IMR-90 (cell line): Measurements from ENCODE around the gene S1PR2. TPM values are rescaled to one million over a fixed set of nuclear protein-coding genes. Genes with fewer than 3 reads are reported as not detected.

Source experiments
- ATAC-seq: fragments of 200-7000 bp; cut with Tn5 transposase; 2 replicates; pipeline ENCODE4 v1.9.1; 2020; ENCODE audit warnings: low read depth, mild to moderate bottlenecking, moderate library complexity
- BruUV-seq: library from RNA; stranded (reverse); fragments of 400-500 nt; replicated peaks from 2 replicates; lab custom pipeline; 2021; lab: Mats Ljungman, UMichigan
- CTCF ChIA-PET: fragments of 300-600 bp; formaldehyde crosslinking; extraction: SDS; loops from one replicate; lab custom pipeline; 2021; ENCODE audit warnings: antibody characterized with exemption; lab: Yijun Ruan, JAX
- POLR2A ChIA-PET: fragments of 300-600 bp; sonication (Branson Sonifier 250); formaldehyde crosslinking; loops from one replicate; lab custom pipeline; 2022; ENCODE audit warnings: antibody characterized with exemption; ENCODE audit not compliant: unreplicated experiment; lab: Charles Lee
- DNase-seq: peaks from one replicate; pipeline ENCODE4 v3.0.0; 2013
- H2AFZ ChIP-seq: replicated peaks from 2 replicates; pipeline ENCODE3; 2013; ENCODE audit warnings: low read length, mild to moderate bottlenecking; ENCODE audit not compliant: poor library complexity
- H2AK5ac ChIP-seq: 2 replicates; pipeline ENCODE4 v1.6.1; 2013; ENCODE audit warnings: low read depth, low read length, inconsistent platforms
- H2AK9ac ChIP-seq: replicated peaks from 2 replicates; pipeline ENCODE3; 2013; ENCODE audit warnings: mild to moderate bottlenecking, low read depth, low read length, moderate library complexity; ENCODE audit not compliant: poor library complexity
- H2BK120ac ChIP-seq: 2 replicates; pipeline ENCODE4 v1.6.1; 2013; ENCODE audit warnings: low read depth, low read length, inconsistent platforms
- H2BK15ac ChIP-seq: 3 replicates; pipeline ENCODE4 v1.6.1; 2013; ENCODE audit warnings: low read depth, low read length, inconsistent platforms
- H2BK20ac ChIP-seq: 2 replicates; pipeline ENCODE4 v1.6.1; 2013; ENCODE audit warnings: low read depth, mild to moderate bottlenecking, inconsistent platforms, low read length, moderate library complexity
- H2BK5ac ChIP-seq: 2 replicates; pipeline ENCODE4 v1.6.1; 2013; ENCODE audit warnings: mild to moderate bottlenecking, low read depth, low read length, inconsistent platforms; ENCODE audit not compliant: poor library complexity, severe bottlenecking
- H3K14ac ChIP-seq: replicated peaks from 2 replicates; pipeline ENCODE4 v1.6.1; 2013; ENCODE audit warnings: low read depth, low read length, inconsistent platforms
- H3K18ac ChIP-seq: 2 replicates; pipeline ENCODE4 v1.6.1; 2013; ENCODE audit warnings: low read depth, low read length, control low read depth
- H3K23ac ChIP-seq: 2 replicates; pipeline ENCODE4 v1.6.1; 2013; ENCODE audit warnings: low read depth, low read length, inconsistent platforms
- H3K27ac ChIP-seq: 2 replicates; pipeline ENCODE4 v1.5.1; 2013; ENCODE audit warnings: mild to moderate bottlenecking, control low read depth, low read length; ENCODE audit not compliant: insufficient read depth
- H3K27me3 ChIP-seq: 2 replicates; pipeline ENCODE4 v1.6.1; 2013; ENCODE audit warnings: low read length; ENCODE audit not compliant: control insufficient read depth, insufficient read depth
- H3K36me3 ChIP-seq: 2 replicates; pipeline ENCODE4 v1.6.1; 2013; ENCODE audit warnings: low read length, mixed read lengths; ENCODE audit not compliant: control insufficient read depth, insufficient read depth
- H3K4ac ChIP-seq: 2 replicates; pipeline ENCODE4 v1.6.1; 2013; ENCODE audit warnings: low read depth, low read length, inconsistent platforms
- H3K4me1 ChIP-seq: 2 replicates; pipeline ENCODE4 v1.6.1; 2013; ENCODE audit warnings: low read length, mixed read lengths; ENCODE audit not compliant: control insufficient read depth, insufficient read depth
- H3K4me2 ChIP-seq: 2 replicates; pipeline ENCODE4 v1.6.1; 2013; ENCODE audit warnings: low read depth, mild to moderate bottlenecking, control low read depth, low read length, moderate library complexity
- H3K4me3 ChIP-seq: 2 replicates; pipeline ENCODE4 v1.5.1; 2013; ENCODE audit warnings: low read depth, mild to moderate bottlenecking, control low read depth, low read length, moderate library complexity; ENCODE audit not compliant: insufficient read depth
- H3K56ac ChIP-seq: 2 replicates; pipeline ENCODE4 v1.6.1; 2013; ENCODE audit warnings: low read length, inconsistent platforms; ENCODE audit not compliant: insufficient read depth; ENCODE audit errors: extremely low read depth
- H3K79me1 ChIP-seq, 2 experiments: 2 replicates each; pipeline ENCODE4 v1.6.1; 2013; ENCODE audit warnings: low read length in 2 of 2, inconsistent platforms in 1 of 2, low read depth in 1 of 2
- H3K9ac ChIP-seq: 2 replicates; pipeline ENCODE4 v1.6.1; 2013; ENCODE audit warnings: low read depth, low read length, control low read depth
- H3K9me1 ChIP-seq: 2 replicates; pipeline ENCODE4 v1.6.1; 2013; ENCODE audit warnings: low read length, inconsistent platforms; ENCODE audit not compliant: insufficient read depth
- H3K9me3 ChIP-seq: 2 replicates; pipeline ENCODE4 v1.6.1; 2013; ENCODE audit warnings: low read length; ENCODE audit not compliant: control insufficient read depth, insufficient read depth
- H4K20me1 ChIP-seq: 2 replicates; pipeline ENCODE4 v1.6.1; 2013; ENCODE audit warnings: low read length, inconsistent platforms; ENCODE audit not compliant: insufficient read depth
- H4K5ac ChIP-seq: 2 replicates; pipeline ENCODE4 v1.6.1; 2013; ENCODE audit warnings: mild to moderate bottlenecking, low read depth, low read length, control low read depth
- H4K8ac ChIP-seq, 2 experiments: 2 replicates each; pipeline ENCODE4 v1.6.1; 2013; ENCODE audit warnings: low read depth in 2 of 2, low read length in 2 of 2, control low read depth in 1 of 2, inconsistent platforms in 1 of 2
- H4K91ac ChIP-seq: 2 replicates; pipeline ENCODE4 v1.6.1; 2013; ENCODE audit warnings: low read depth, low read length, inconsistent platforms; ENCODE audit not compliant: insufficient read depth
- BHLHE40 ChIP-seq: fragments of 150-350 bp; IDR thresholded peaks from 2 replicates; pipeline ENCODE4 v1.6.1; 2016; ENCODE audit warnings: mild to moderate bottlenecking, low read depth, low read length
- CEBPB ChIP-seq: IDR thresholded peaks from 2 replicates; pipeline ENCODE4 v1.6.1; 2012; ENCODE audit warnings: low read depth, low read length, improper control_type of control experiment
- CHD1 ChIP-seq: IDR thresholded peaks from 2 replicates; pipeline ENCODE4 v1.6.1; 2012; ENCODE audit warnings: low read depth, low read length, improper control_type of control experiment
- CTCF ChIP-seq: conservative IDR thresholded peaks from 2 replicates; pipeline ENCODE4 v1.5.1; 2012; ENCODE audit warnings: mild to moderate bottlenecking, low read depth, low read length, improper control_type of control experiment
- ELK1 ChIP-seq: fragments of 150-350 bp; IDR thresholded peaks from 2 replicates; pipeline ENCODE4 v1.6.1; 2016; ENCODE audit warnings: low read depth, mild to moderate bottlenecking, low read length, moderate library complexity, borderline replicate concordance
- FOS ChIP-seq: fragments of 150-350 bp; IDR thresholded peaks from 2 replicates; pipeline ENCODE4 v1.6.1; 2016; ENCODE audit warnings: low read depth, low read length
- MAFK ChIP-seq: IDR thresholded peaks from 2 replicates; pipeline ENCODE4 v1.6.1; 2012; ENCODE audit warnings: low read depth, low read length, improper control_type of control experiment
- MAZ ChIP-seq: IDR thresholded peaks from 2 replicates; pipeline ENCODE4 v1.6.1; 2012; ENCODE audit warnings: low read depth, mild to moderate bottlenecking, low read length, improper control_type of control experiment, moderate library complexity, borderline replicate concordance
- MXI1 ChIP-seq: IDR thresholded peaks from 2 replicates; pipeline ENCODE4 v1.6.1; 2012; ENCODE audit warnings: low read depth, mild to moderate bottlenecking, low read length, moderate library complexity, borderline replicate concordance
- NFE2L2 ChIP-seq: fragments of 150-350 bp; IDR thresholded peaks from 2 replicates; pipeline ENCODE4 v1.6.1; 2016; ENCODE audit warnings: low read depth, mild to moderate bottlenecking, low read length
- POLR2A ChIP-seq: IDR thresholded peaks from 2 replicates; pipeline ENCODE4 v1.6.1; 2012; ENCODE audit warnings: mild to moderate bottlenecking, low read depth, low read length
- RAD21 ChIP-seq: IDR thresholded peaks from 2 replicates; pipeline ENCODE4 v1.6.1; 2012; ENCODE audit warnings: low read length, improper control_type of control experiment
- RCOR1 ChIP-seq: IDR thresholded peaks from 2 replicates; pipeline ENCODE4 v1.6.1; 2012; ENCODE audit warnings: mild to moderate bottlenecking, low read length, improper control_type of control experiment; ENCODE audit not compliant: insufficient replicate concordance
- RFX5 ChIP-seq: IDR thresholded peaks from 2 replicates; pipeline ENCODE4 v1.8.0; 2012; ENCODE audit warnings: low read depth, mild to moderate bottlenecking, low read length, moderate library complexity
- SMC3 ChIP-seq: fragments of 150-350 bp; IDR thresholded peaks from 2 replicates; pipeline ENCODE4 v1.6.1; 2016; ENCODE audit warnings: low read depth, mild to moderate bottlenecking, antibody characterized with exemption, low read length, moderate library complexity
- USF2 ChIP-seq: fragments of 150-350 bp; IDR thresholded peaks from 2 replicates; pipeline ENCODE4 v1.6.1; 2017; ENCODE audit warnings: mild to moderate bottlenecking, antibody characterized with exemption, low read length, low read depth
- WGBS, 2 experiments: methylation state at CpG; one replicate each; pipeline versions ENCODE4 v1.1.5 to v1.1.7; 2013; ENCODE audit warnings: missing lambda C conversion rate in 2 of 2; ENCODE audit not compliant: insufficient read length in 1 of 2; ENCODE audit errors: extremely low coverage in 2 of 2; 5-methylcytosine and 5-hydroxymethylcytosine counted together
- dilution Hi-C: fragments of 300-500 bp; cut with HindIII; formaldehyde crosslinking; loops from one replicate; pipeline ENCODE4 v1.14.3; 2018; ENCODE audit warnings: low sequenced_read_pairs; ENCODE audit not compliant: unreplicated experiment
- in situ Hi-C: fragments of 300-500 bp; cut with MboI; formaldehyde crosslinking; loops from 3 replicates; pipeline ENCODE4 v1.14.3; 2019; ENCODE audit warnings: low sequenced_read_pairs, inconsistent platforms, mixed read lengths
- intact Hi-C: fragments of 100-400 bp; cut with micrococcal nuclease; formaldehyde crosslinking; loops from 2 replicates; pipeline ENCODE4 v1.10.0; 2022
- polyA plus RNA-seq, 3 experiments: library from polyadenylated mRNA; depleted of rRNA; stranded (reverse); fragments of >200 nt; gene quantifications; 2 replicates each; pipeline ENCODE4 v1.2.3, GENCODE V29; 2012; ENCODE audit warnings: low replicate concordance in 1 of 3
- total RNA-seq: library from RNA; depleted of rRNA; stranded (reverse); fragments of >200 nt; gene quantifications from 2 replicates; pipeline ENCODE4 v1.2.3, GENCODE V29; 2012

Gene S1PR2
- total and polyA plus RNA-seq, 2 of the 4 experiments (the other 2 are of a cell fraction): 14.0 to 15.0 TPM

GRCh38 chr19:10224337-10224736 is 6.8 kb downstream of the S1PR2 start:
- intact Hi-C loops (no loop called here), in situ Hi-C loops (no loop called here), dilution Hi-C loops (no loop called here)
- TF ChIP-seq RAD21 (no peak), MXI1 (no peak), CEBPB (no peak), BHLHE40 (no peak), RFX5 (no peak), ELK1 (no peak), FOS (no peak), CTCF (no peak), NFE2L2 (no peak), MAZ (no peak), CHD1 (no peak), SMC3 (no peak), USF2 (no peak), POLR2A (no peak), MAFK (no peak), RCOR1 (no peak)
- ChIA-PET POLR2A (no interaction called here), CTCF (no interaction called here)
- no peak for DNase-seq
- peaks cover 26% of the 10 kb centered on the region for H3K4me1 ChIP-seq
- no peak for ATAC-seq
- H2AK5ac ChIP-seq: peak overlapping the region; percentile 38; the same call in 1 of the 2 replicates
- H2BK120ac ChIP-seq: no peak overlapping the region
- H4K20me1 ChIP-seq: peaks cover 25% of the 10 kb centered on the region
- H3K4ac ChIP-seq: no peak overlapping the region
- H2AFZ ChIP-seq: no peak overlapping the region
- H3K14ac ChIP-seq: no peak overlapping the region
- no peak overlapping the region for H2BK15ac ChIP-seq
- no peak overlapping the region for H2BK20ac ChIP-seq
- no peak overlapping the region for H3K4me2 ChIP-seq
- H3K9ac ChIP-seq: no peak overlapping the region
- no peaks in the 10 kb centered on the region for H3K27me3 ChIP-seq
- no peak overlapping the region for H4K8ac ChIP-seq
- no peak overlapping the region for H3K27ac ChIP-seq
- no peaks in the 10 kb centered on the region for H3K9me3 ChIP-seq
- H3K79me1 ChIP-seq: peaks cover 21 to 85% of the 10 kb centered on the region in 2 experiments; a peak in 3 of 4 replicates
- 94% methylated on average over 14 of the region's 23 CpGs; no CpG with 5 or more reads in 1 of the 2 experiments for WGBS, 2 experiments
- H4K5ac ChIP-seq: no peak overlapping the region
- H4K91ac ChIP-seq: no peak overlapping the region
- no peak overlapping the region for H2AK9ac ChIP-seq
- H3K23ac ChIP-seq: no peak overlapping the region
- no peak overlapping the region for H3K18ac ChIP-seq
- BruUV-seq: no TSS peak
- H3K56ac ChIP-seq: no peak overlapping the region
- H3K9me1 ChIP-seq: peaks cover 22% of the 10 kb centered on the region
- no peak overlapping the region for H3K4me3 ChIP-seq
- H3K36me3 ChIP-seq: peaks cover 38% of the 10 kb centered on the region
- H2BK5ac ChIP-seq: no peak overlapping the region
